Colonic mucosa (tissue), 4 donors: ENCODE results near the gene RIOX2. TPM values are rescaled to one million over a fixed set of nuclear protein-coding genes. Genes with fewer than 3 reads are reported as not detected.
A peak's percentile ranks its signal among the peaks of the same experiment; 100 is the strongest.
"Not testable (repeated sequence)": the region's sequence is repeated elsewhere in the genome, so short reads cannot be mapped to it uniquely, and the experiment has no call there.

Experiments used
- DNase-seq: peaks from one replicate; pipeline ENCODE4 v3.0.0-alpha.2; 2020
- H3K27ac ChIP-seq: fragments of 200-600 bp; one replicate; pipeline ENCODE4 v1.8.0; 2021
- H3K27me3 ChIP-seq: fragments of 200-600 bp; one replicate; pipeline ENCODE4 v1.8.0; 2021
- H3K36me3 ChIP-seq: fragments of 200-600 bp; one replicate; pipeline ENCODE4 v1.8.0; 2021
- H3K4me1 ChIP-seq: fragments of 200-600 bp; one replicate; pipeline ENCODE4 v1.8.0; 2021; ENCODE audit warnings: mild to moderate bottlenecking
- H3K4me3 ChIP-seq: fragments of 200-600 bp; one replicate; pipeline ENCODE4 v1.8.0; 2021
- H3K9ac ChIP-seq, 2 donors: one replicate each; pipeline ENCODE4 v1.7.0; 2013; ENCODE audit warnings: control low read depth in 2 of 2, low read depth in 2 of 2, low read length in 2 of 2
- H3K9me3 ChIP-seq: fragments of 200-600 bp; one replicate; pipeline ENCODE4 v1.8.0; 2021
- CTCF ChIP-seq: fragments of 200-600 bp; IDR thresholded peaks from one replicate; pipeline ENCODE4 v1.8.0; 2022; ENCODE audit warnings: antibody characterized with exemption, mild to moderate bottlenecking
- intact Hi-C: fragments of 100-400 bp; cut with DNase I; formaldehyde crosslinking; loops from one replicate; pipeline ENCODE4 v1.14.1; 2022
- total RNA-seq, 2 donors: library from RNA; stranded (reverse); fragmentation: NEBNext Ultra II Directional in 1 of 2; extraction: Animal tissue kit (Norgen Biotek cat#: 25700) in 1 of 2; gene quantifications; one replicate each; pipeline ENCODE4 v1.2.1, GENCODE V29; 2021
- donor health status: healthy.
- donor health status: DM: no; HTN: no; CAD: no.
- donor health status: DM: no; HTN: no; CAD: no.

RIOX2 gene
- total RNA-seq, 2 donors from 2014 or later = 17.6 to 21.9 TPM

GRCh38 chr3:97916576-97916975 is 55.7 kb downstream of the RIOX2 start:
- H3K4me3 ChIP-seq = no peak overlapping the region
- no peak overlapping the region for H3K9ac ChIP-seq
- H3K4me1 ChIP-seq = no peaks in the 10 kb centered on the region
- peaks cover 3% of the 10 kb centered on the region for H3K36me3 ChIP-seq
- no peak overlapping the region for H3K27ac ChIP-seq
- no peaks in the 10 kb centered on the region for H3K27me3 ChIP-seq
- DNase-seq = no peak
- H3K9me3 ChIP-seq = no peaks in the 10 kb centered on the region
- no peak for TF ChIP-seq CTCF
- intact Hi-C loops = no loop called here

GRCh38 chr3:97914388-97914787 is 57.8 kb downstream of the RIOX2 start:
- TF ChIP-seq CTCF = no peak
- H3K4me1 ChIP-seq = peaks cover 6% of the 10 kb centered on the region

GRCh38 chr3:97911459-97911858 is 60.8 kb downstream of the RIOX2 start:
- H3K36me3 ChIP-seq = peaks cover 3% of the 10 kb centered on the region
- no peak for TF ChIP-seq CTCF
- intact Hi-C loops = no loop called here
- peak overlapping the region; percentile 50 for H3K27ac ChIP-seq
- H3K27me3 ChIP-seq = no peaks in the 10 kb centered on the region
- H3K4me3 ChIP-seq = no peak overlapping the region
- no peak for DNase-seq
- H3K9ac ChIP-seq = no peak overlapping the region
- peaks cover 6% of the 10 kb centered on the region for H3K4me1 ChIP-seq
- H3K9me3 ChIP-seq = no peaks in the 10 kb centered on the region

More at GRCh38 chr3:97914388-97914787, 57.8 kb downstream of the RIOX2 start:
- no peak overlapping the region for H3K9ac ChIP-seq
- peak; percentile 41 for DNase-seq
- H3K27ac ChIP-seq = no peak overlapping the region
- intact Hi-C loops = no loop called here
- no peak overlapping the region for H3K4me3 ChIP-seq
- no peaks in the 10 kb centered on the region for H3K27me3 ChIP-seq
- no peaks in the 10 kb centered on the region for H3K9me3 ChIP-seq
- H3K36me3 ChIP-seq = peaks cover 3% of the 10 kb centered on the region

- Histone ChIP-seq H3K27ac (peak overlapping the region; percentile 50), H3K36me3 (peaks cover 3% of the 10 kb centered on the region), H3K9ac (no peak overlapping the region), H3K27me3 (no peaks in the 10 kb centered on the region), H3K9me3 (no peaks in the 10 kb centered on the region), H3K4me3 (peak overlapping the region; percentile 3), H3K4me1 (peaks cover 6% of the 10 kb centered on the region)
- TF ChIP-seq CTCF = no peak
- DNase-seq = no peak
- intact Hi-C loops = no loop called here
Observed at GRCh38 chr3:97910931-97911351, 61.3 kb downstream of the RIOX2 start.

- Histone ChIP-seq H3K27ac (peak overlapping the region; percentile 50), H3K4me3 (peak overlapping the region; percentile 3)
- H3K4me1 ChIP-seq, intact Hi-C loops, H3K9ac ChIP-seq, DNase-seq, H3K36me3 ChIP-seq, H3K27me3 ChIP-seq, H3K9me3 ChIP-seq: not testable (repeated sequence)
Observed at GRCh38 chr3:97910236-97910831, 61.9 kb downstream of the RIOX2 start.

GRCh38 chr3:97909830-97910229 is 62.4 kb downstream of the RIOX2 start:
- DNase-seq, H3K36me3 ChIP-seq, H3K4me3 ChIP-seq, H3K4me1 ChIP-seq, H3K9me3 ChIP-seq, H3K27ac ChIP-seq, intact Hi-C loops, H3K9ac ChIP-seq, H3K27me3 ChIP-seq: not testable (repeated sequence)
